RPMI7951 (cell line): ENCODE results near the gene NPIPB13. TPM values are rescaled to one million over a fixed set of nuclear protein-coding genes. Genes with fewer than 3 reads are reported as not detected.
"Not testable (repeated sequence)": the region's sequence is repeated elsewhere in the genome, so short reads cannot be mapped to it uniquely, and the experiment has no call there.

Experiments
- DNase-seq: peaks from one replicate; pipeline ENCODE4 v3.0.0-alpha.2; 2012; ENCODE audit warnings: low read depth
- total RNA-seq: library from RNA; depleted of rRNA; stranded (reverse); fragments of >200 nt; shearing (Covaris generic); gene quantifications from 2 replicates; pipeline ENCODE4 v1.2.3, GENCODE V29; 2014; rRNA removed

The NPIPB13 gene
- total RNA-seq, result 0.12 and 0.29 TPM in 2 replicates

DNA sequence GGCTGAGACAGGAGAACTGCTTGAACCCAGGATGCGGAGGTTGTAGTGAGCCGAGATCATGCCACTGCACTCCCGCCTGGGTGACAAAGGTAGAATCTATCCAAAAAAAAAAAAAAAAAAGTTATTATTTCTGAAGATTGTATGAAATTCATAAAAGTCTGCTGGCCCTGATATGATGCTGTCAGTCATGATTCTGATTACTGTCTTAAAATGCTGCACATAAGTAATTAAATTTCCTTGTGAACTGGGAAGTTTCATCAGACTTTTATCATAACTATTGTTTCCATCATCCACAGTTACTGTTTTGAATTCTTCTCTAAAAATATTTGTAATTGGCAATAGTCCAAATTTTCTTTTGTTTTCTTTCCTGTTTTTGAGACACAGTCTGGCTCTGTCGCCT, at the start of gene NPIPB13:
TSS of gene NPIPB13 (minus strand) at position 101 of the 400 bp plus-strand sequence. CDS start 2,906 bp downstream, outside the sequence.
- not testable (repeated sequence) for DNase-seq

DNA sequence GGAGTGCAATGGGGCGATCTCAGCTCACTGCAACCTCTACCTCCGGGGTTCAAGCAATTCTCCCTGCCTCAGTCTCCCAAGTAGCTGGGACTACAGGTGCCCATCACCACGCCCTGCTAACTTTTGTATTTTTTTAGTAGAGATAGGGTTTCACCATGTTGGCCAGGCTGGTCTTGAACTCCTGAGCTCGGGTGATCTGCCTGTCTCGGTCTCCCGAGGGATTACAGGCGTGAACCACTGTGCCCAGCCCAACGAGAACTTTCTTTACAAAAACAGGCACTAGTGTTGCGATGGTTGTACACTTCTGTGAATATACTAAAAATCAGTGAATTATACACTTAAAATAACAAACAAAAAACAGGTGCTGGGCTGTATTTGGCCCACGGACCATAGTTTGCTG, 34.1 kb upstream of the NPIPB13 start:
- not testable (repeated sequence) for DNase-seq

DNA sequence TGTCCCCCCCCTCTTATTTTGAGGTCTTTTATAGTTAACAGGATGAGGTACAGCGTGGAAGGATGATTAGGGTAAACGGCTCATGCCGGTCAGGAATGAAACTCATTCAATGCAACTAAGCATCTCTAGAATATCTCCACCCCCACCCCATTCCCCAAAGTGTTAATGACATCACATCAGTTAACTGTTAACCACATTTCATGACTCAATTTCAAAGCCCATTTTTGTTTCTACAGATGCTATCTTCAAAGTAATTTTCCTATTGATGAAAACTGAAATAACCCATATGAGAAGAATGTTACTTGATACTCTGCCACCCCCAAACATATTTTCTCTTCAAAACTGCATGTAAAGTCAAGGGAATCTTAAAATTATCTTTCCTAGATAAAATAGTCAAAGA, 30.2 kb upstream of the NPIPB13 start:
- not testable (repeated sequence) for DNase-seq

DNA sequence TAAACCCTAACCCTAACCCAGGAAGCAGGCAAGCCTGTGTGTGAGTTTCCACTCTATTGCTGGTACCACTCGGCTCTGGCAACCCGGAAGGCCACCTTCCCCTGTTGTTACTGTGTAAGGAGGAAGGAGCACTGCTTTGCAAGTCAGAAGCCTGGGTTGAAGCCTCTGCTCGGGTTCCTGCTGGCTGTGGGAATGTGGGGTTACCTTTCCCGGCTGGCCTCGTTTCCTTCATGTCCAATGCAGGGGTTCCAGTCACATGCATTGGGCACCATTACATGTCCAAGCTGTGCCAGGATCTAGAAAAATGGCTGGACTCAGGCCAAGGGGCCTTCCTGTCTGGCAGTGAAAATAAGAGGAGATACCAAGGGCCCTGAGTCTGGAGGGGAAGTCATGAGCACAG, 31.2 kb downstream of the NPIPB13 start:
- not testable (repeated sequence) for DNase-seq

DNA sequence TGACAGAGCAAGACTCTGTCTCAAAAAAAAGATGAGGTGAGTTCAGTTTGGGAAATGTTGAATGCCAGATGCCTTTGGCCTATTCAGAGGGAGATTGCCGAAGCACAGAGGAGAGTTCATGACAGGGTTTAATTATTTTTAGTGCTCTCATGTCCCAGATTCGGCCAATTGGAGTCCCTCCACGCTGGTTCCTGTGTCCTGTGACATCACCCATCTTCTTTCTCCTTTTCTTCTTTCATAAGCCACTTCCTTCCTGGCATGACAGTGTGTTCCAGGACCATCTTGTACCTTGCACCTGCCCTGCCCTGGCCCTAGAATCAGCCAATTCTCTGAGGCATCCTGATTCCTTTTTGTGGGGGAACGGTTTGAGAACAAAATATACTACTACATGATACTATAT, 36.9 kb downstream of the NPIPB13 start:
- DNase-seq, result not testable (repeated sequence)

DNA sequence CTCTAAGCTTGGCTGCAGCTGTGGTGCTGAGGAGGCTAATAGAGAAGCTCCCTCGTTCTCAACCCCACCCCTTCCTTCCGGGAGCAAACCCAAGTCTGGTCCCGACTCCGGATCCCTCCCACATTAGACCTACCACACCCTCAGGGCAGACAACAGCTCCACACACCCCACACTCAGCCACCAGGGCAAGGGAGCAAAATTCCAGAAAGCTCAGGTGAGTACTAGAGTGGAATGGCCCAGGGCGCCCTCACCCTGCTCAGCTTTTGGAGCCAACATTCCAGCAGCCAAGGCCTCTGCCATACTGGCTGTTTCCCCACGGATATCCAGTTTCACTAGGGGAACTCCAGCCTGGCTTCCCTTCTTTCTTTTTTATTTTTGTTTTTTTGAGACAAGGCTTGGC, 39.2 kb downstream of the NPIPB13 start:
- not testable (repeated sequence) for DNase-seq

DNA sequence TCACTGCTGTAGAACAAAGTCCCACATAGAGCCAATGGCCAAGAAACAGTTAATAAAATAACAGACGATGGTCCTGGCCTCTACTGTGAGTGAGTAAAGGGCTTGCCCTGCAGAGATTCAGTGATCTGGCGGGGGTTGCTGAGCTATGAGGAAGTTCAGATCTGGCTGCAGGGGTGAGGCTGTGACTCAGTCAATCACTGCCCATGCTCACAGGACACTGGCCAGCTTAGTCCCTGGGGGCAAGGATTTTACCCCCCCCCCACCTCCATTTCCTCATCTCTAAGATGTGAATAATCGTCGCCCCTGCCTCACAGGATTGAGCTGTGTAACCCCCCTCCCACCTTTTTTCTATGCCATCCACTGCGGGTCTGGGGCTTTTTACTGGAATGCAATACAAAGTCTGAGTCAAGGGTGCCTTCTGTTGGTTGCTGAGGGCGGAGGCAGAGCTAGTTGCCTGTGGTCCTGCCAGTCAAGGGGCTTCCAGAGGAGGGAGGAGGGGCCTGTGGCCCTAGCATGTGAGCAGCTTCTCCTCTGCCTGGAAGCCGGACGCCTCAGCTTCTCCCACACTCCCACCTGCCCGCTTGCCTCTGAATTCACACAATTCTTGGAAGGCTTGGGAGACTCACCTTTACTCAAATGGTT, 41.1 kb downstream of the NPIPB13 start:
- not testable (repeated sequence) for DNase-seq

DNA sequence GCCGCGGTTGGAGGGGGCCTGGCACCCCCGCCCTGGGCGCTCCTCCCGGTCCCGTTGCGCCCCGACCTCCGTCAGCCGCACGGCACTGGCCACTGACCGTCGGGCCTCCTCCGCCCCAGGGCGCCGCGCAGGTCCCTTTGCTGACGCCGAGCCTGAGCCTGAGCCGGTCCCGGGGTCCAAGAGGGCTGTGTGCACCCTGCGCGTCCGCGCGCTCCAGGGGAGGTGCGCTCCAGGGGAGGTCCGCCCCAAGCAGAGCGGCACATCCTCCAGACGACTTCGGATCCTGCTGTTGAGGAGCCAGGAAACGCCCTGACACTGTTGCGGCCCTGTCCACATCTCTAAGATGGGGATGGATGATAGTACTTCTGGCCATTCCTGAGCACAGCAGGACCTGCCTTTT, 42.0 kb downstream of the NPIPB13 start:
- DNase-seq, result not testable (repeated sequence)

DNA sequence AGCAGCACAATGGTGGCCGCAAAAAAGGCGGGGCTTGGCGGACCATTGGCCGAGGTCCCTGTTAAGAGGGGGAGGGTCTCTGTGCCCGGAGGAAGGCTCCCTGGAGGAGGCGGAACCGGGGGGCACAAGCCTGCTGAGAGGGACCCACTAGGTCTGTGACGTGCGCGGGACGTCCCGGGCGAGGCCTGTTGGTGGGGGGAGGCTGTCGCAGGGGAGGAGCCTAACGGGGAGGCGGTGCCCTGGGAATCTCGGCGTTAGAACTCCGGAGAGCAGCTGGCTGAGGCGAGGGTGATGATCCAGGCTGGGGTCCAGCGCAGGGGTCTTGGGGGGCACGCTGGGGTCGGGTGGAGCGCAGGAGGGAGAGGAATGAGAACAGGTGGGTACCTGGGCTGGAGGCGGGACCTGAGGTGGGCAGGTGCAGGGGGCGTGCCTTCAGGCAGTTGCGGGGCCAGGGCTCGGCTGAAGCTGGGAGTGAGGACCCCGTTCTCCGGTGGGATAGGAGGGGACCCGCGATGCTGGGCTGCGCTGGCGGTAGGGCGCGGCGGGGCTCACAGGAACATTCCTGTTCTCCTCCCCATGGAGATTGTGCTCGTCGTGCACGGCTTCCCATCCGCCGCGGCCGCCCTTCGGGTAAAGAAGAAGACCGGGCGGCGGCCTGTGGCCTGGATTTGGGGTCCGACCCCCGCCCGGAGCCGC, 42.6 kb downstream of the NPIPB13 start:
- DNase-seq, result not testable (repeated sequence)

DNA sequence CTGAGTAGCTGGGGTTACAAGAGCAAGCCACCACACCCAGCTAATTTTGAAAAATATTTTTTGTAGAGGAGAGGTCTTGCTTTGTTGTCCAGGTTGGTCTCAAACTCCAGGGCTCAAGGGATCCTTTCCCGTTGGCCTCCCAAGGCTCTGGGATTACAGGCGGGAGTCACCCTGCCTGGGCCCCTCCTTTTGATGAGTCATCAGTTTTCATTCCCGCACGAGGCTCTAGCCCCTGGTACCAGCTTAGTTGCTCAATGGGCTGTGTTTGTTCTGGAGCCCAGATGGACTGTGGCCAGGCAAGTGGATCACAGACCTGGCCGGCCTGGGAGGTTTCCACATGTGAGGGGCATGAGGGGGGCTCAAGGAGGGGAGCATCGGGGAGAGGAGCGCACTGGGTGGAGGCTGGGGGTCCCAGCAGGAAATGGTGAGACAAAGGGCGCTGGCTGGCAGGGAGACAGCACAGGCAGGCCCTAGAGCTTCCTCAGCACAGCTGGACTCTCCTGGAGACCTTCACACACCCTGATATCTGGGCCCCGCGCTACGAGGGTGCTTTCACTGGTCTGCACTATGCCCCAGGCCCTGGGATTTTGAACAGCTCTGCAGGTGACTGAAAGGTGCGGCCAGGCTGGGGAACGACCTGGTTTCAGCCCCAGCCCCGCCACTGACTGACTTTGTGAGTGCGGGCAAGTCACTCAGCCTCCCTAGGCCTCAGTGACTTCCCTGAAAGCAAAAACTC, 48.5 kb downstream of the NPIPB13 start:
- not testable (repeated sequence) for DNase-seq

DNA sequence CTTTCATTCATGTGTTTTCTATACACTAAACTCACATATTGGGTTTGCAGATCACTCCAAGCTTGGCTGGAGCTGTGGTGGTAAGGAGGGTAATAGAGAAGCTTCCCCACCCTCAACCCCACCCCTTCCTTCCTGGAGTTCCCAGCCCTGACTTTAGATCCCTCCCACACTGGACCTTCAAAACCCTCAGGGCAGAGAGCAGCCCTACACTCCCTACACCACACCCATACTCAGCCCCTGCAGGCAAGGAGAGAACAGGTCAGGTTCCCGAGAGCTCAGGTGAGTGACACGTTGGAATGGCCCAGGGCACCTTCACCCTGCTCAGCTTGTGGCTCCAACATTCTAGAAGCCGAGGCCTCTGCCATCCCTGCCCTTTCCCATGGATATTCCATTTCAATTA, 49.2 kb downstream of the NPIPB13 start, which contains the start of gene SULT1A3:
TSS of gene SULT1A3 (plus strand) at position 207 of the 400 bp plus-strand sequence. CDS start 1,474 bp downstream, outside the sequence.
- not testable (repeated sequence) for DNase-seq

Other genes starting within 250 kb of the NPIPB13 start
- 1.1 TPM in 1 of 2 replicates, not detected in the other for gene DOC2A, start 237.5 kb downstream of the NPIPB13 start, total RNA-seq
- gene C16orf92, start 225.3 kb downstream of the NPIPB13 start, total RNA-seq, result not detected in 2 replicates
- gene TLCD3B, start 217.2 kb downstream of the NPIPB13 start, total RNA-seq, result 0.12 and 0.49 TPM in 2 replicates
- 1,895 and 1,949 TPM in 2 replicates for gene ALDOA, start 182.7 kb downstream of the NPIPB13 start, total RNA-seq
- gene PPP4C, start 172.5 kb downstream of the NPIPB13 start, total RNA-seq, result 101 and 136 TPM in 2 replicates
- gene TBX6, start 156.6 kb downstream of the NPIPB13 start, total RNA-seq, result 0.10 and 0.48 TPM in 2 replicates
- 13.2 and 14.9 TPM in 2 replicates for gene YPEL3, start 152.3 kb downstream of the NPIPB13 start, total RNA-seq
- 0.29 and 0.48 TPM in 2 replicates for gene GDPD3, start 134.9 kb downstream of the NPIPB13 start, total RNA-seq
- gene MAPK3, start 125.3 kb downstream of the NPIPB13 start, total RNA-seq, result 36.3 and 39.9 TPM in 2 replicates
- gene CORO1A, start 64.9 kb downstream of the NPIPB13 start, total RNA-seq, result 3.4 and 4.4 TPM in 2 replicates
- gene BOLA2B, start 54.8 kb downstream of the NPIPB13 start, total RNA-seq, result 135 and 207 TPM in 2 replicates
- 27.3 and 33.0 TPM in 2 replicates for gene SLX1A, start 54.6 kb downstream of the NPIPB13 start, total RNA-seq
- gene SULT1A3, start 49.2 kb downstream of the NPIPB13 start, total RNA-seq, result 4.2 and 6.0 TPM in 2 replicates
- gene CD2BP2, start 106.8 kb upstream of the NPIPB13 start, total RNA-seq, result 20.7 and 22.8 TPM in 2 replicates
- gene TBC1D10B, start 122.0 kb upstream of the NPIPB13 start, total RNA-seq, result 12.3 and 14.0 TPM in 2 replicates
- not detected in 2 replicates for gene MYL11, start 126.3 kb upstream of the NPIPB13 start, total RNA-seq
- not detected in 2 replicates for gene SEPTIN1, start 134.1 kb upstream of the NPIPB13 start, total RNA-seq
- gene ZNF48, start 146.9 kb upstream of the NPIPB13 start, total RNA-seq, result 3.4 and 5.2 TPM in 2 replicates
- 8.1 and 10.9 TPM in 2 replicates for gene ZNF771, start 159.1 kb upstream of the NPIPB13 start, total RNA-seq
- 26.8 and 32.2 TPM in 2 replicates for gene DCTPP1, start 181.6 kb upstream of the NPIPB13 start, total RNA-seq
- gene SEPHS2, start 197.4 kb upstream of the NPIPB13 start, total RNA-seq, result 9.0 and 11.2 TPM in 2 replicates
- not detected in 2 replicates for gene ITGAL, start 224.3 kb upstream of the NPIPB13 start, total RNA-seq